HL-60 (cell line): Measurements from ENCODE around the gene TRAF4.

Source experiments
- POLR2AphosphoS5 ChIP-seq: IDR thresholded peaks from 2 replicates; pipeline ENCODE4 v1.6.1; 2012; ENCODE audit warnings: low read depth
- TF ChIP-seq, protein P1 (sequence below): IDR thresholded peaks from one replicate; pipeline ENCODE4 v1.5.1; 2011; ENCODE audit warnings: low read length, control low read depth, inconsistent platforms; ENCODE audit not compliant: insufficient read depth
- TF ChIP-seq, protein P2 (sequence below): IDR thresholded peaks from 2 replicates; pipeline ENCODE4 v1.6.1; 2012; ENCODE audit warnings: low read depth; ENCODE audit not compliant: insufficient replicate concordance

- TF ChIP-seq, protein P1, sequence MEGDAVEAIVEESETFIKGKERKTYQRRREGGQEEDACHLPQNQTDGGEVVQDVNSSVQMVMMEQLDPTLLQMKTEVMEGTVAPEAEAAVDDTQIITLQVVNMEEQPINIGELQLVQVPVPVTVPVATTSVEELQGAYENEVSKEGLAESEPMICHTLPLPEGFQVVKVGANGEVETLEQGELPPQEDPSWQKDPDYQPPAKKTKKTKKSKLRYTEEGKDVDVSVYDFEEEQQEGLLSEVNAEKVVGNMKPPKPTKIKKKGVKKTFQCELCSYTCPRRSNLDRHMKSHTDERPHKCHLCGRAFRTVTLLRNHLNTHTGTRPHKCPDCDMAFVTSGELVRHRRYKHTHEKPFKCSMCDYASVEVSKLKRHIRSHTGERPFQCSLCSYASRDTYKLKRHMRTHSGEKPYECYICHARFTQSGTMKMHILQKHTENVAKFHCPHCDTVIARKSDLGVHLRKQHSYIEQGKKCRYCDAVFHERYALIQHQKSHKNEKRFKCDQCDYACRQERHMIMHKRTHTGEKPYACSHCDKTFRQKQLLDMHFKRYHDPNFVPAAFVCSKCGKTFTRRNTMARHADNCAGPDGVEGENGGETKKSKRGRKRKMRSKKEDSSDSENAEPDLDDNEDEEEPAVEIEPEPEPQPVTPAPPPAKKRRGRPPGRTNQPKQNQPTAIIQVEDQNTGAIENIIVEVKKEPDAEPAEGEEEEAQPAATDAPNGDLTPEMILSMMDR = no peak
- TF ChIP-seq POLR2AphosphoS5 = peak; percentile 2; the same call in 1 of the 2 replicates
- TF ChIP-seq, protein P2, sequence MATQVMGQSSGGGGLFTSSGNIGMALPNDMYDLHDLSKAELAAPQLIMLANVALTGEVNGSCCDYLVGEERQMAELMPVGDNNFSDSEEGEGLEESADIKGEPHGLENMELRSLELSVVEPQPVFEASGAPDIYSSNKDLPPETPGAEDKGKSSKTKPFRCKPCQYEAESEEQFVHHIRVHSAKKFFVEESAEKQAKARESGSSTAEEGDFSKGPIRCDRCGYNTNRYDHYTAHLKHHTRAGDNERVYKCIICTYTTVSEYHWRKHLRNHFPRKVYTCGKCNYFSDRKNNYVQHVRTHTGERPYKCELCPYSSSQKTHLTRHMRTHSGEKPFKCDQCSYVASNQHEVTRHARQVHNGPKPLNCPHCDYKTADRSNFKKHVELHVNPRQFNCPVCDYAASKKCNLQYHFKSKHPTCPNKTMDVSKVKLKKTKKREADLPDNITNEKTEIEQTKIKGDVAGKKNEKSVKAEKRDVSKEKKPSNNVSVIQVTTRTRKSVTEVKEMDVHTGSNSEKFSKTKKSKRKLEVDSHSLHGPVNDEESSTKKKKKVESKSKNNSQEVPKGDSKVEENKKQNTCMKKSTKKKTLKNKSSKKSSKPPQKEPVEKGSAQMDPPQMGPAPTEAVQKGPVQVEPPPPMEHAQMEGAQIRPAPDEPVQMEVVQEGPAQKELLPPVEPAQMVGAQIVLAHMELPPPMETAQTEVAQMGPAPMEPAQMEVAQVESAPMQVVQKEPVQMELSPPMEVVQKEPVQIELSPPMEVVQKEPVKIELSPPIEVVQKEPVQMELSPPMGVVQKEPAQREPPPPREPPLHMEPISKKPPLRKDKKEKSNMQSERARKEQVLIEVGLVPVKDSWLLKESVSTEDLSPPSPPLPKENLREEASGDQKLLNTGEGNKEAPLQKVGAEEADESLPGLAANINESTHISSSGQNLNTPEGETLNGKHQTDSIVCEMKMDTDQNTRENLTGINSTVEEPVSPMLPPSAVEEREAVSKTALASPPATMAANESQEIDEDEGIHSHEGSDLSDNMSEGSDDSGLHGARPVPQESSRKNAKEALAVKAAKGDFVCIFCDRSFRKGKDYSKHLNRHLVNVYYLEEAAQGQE = no peak
Observed at GRCh38 chr17:28725660-28726225, 18.1 kb upstream of the TRAF4 start.
